PC-3 (cell line): ENCODE measurements around the gene SPOCD1.

Source experiments
- EZH2 ChIP-seq: fragments of 300-600 bp; sonication (generic); IDR thresholded peaks from one replicate; pipeline ENCODE4 v1.6.1; 2017; ENCODE audit warnings: antibody characterized with exemption, mild to moderate bottlenecking, low read length; ENCODE audit not compliant: unreplicated experiment
- EZH2phosphoT487 ChIP-seq: fragments of 300-600 bp; sonication (generic); IDR thresholded peaks from 2 replicates; pipeline ENCODE4 v1.6.1; 2018; ENCODE audit warnings: mild to moderate bottlenecking, antibody characterized with exemption, low read length, borderline replicate concordance
- TF ChIP-seq, protein P1 (sequence below): fragments of 300-600 bp; sonication (generic); conservative IDR thresholded peaks from 2 replicates; pipeline ENCODE4 v1.5.1; 2017; ENCODE audit warnings: antibody characterized with exemption, low read depth, mild to moderate bottlenecking, low read length

DNA sequence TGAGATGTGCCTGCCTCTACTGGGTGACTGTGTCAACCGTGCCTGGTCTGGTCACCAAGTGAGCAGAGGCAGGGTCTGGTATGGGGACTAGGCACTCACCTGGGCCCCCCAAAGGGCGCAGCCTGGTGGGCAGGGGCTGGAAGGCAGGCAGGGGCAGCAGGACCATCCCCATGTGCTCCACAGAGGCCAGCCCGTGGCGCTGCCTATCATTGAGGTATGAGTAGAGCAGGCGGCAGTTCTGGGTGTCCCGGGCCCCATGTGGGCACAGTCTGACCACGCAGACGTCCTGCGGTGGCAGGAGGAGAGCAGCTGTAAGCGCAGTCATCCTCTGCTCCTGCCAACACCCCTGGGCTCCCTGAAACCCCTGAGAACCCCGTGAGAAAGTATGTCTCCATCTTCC is 23.7 kb downstream of the SPOCD1 start:
- TF ChIP-seq, protein P1, sequence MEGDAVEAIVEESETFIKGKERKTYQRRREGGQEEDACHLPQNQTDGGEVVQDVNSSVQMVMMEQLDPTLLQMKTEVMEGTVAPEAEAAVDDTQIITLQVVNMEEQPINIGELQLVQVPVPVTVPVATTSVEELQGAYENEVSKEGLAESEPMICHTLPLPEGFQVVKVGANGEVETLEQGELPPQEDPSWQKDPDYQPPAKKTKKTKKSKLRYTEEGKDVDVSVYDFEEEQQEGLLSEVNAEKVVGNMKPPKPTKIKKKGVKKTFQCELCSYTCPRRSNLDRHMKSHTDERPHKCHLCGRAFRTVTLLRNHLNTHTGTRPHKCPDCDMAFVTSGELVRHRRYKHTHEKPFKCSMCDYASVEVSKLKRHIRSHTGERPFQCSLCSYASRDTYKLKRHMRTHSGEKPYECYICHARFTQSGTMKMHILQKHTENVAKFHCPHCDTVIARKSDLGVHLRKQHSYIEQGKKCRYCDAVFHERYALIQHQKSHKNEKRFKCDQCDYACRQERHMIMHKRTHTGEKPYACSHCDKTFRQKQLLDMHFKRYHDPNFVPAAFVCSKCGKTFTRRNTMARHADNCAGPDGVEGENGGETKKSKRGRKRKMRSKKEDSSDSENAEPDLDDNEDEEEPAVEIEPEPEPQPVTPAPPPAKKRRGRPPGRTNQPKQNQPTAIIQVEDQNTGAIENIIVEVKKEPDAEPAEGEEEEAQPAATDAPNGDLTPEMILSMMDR, result no peak
- TF ChIP-seq EZH2 (no peak), EZH2phosphoT487 (no peak)
